CD4-positive, alpha-beta T cell treated with Interleukin-1 beta for 1 hour (primary cell): Measurements from ENCODE around the gene CA11.
"Not testable (repeated sequence)": the region's sequence is repeated elsewhere in the genome, so short reads cannot be mapped to it uniquely, and the experiment has no call there.

Experiments
- DNase-seq, 2 donors: peaks; one replicate each; pipeline ENCODE4 v3.0.0-alpha.2; 2020 to 2022

Gene CA11

GRCh38 chr19:48669903-48670668 lies 24.1 kb upstream of the CA11 start:
- no peak for DNase-seq

DNA sequence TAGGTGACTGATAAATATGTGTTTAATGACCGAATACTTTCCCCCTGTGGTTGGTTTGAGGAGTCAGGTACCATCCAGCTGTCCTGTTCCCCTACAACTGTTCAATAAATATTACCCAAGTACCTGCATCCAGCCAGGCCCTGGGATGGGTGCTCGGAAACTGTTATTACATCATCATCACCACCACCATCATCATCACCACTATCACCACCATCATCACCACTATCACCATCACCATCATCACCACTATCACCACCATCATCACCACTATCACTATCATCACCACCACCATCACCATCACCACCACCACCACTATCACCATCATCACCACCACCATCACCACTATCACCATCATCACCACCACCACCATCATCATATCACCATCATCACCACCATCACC lies 22.8 kb upstream of the CA11 start:
- DNase-seq: no peak

- DNase-seq: no peak
Measured at GRCh38 chr19:48668332-48668731, 22.3 kb upstream of the CA11 start.

DNA sequence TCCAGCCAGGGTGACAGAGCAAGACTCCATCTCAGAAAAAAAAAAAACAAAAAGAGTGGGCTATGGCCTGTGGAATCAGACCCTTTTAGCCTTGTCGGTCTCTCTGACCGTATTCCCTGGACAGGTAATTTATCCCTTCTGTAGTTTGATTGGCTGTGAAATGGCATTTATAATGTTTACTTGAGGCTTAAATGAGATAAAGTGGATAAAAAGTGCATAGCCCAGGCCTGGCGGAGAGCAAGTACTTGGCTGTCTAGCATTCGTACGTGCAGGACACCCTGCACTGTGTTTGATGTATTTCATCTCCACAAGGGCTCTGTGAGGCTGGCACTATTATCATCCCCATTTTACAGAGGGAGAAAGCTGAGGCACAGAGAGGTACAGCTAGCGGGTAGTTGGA lies 19.8 kb upstream of the CA11 start:
- no peak for DNase-seq

DNA sequence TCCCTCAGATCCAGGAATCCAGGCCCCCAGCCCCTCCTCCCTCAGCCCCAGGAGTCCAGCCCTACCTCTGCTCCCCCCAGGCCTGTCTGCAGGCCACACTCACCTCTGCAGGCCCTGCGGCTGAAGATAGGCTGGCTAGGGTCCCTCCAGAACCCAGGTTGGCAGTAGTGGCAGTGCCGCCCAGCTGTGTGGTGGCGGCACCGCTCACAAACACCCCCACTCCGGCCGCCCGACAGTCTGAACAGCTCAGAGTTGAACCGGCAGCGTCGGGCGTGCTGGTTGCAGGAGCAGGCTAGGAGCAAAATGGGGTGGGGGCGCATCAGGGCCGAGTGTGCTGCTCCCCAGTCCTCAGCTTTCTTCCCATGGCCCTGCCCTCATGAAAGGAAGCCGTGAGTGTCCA lies 18.5 kb upstream of the CA11 start:
- no peak for DNase-seq

GRCh38 chr19:48663667-48664066 lies 17.7 kb upstream of the CA11 start:
- DNase-seq: no peak

GRCh38 chr19:48661711-48662090 lies 15.7 kb upstream of the CA11 start:
- no peak for DNase-seq

DNA sequence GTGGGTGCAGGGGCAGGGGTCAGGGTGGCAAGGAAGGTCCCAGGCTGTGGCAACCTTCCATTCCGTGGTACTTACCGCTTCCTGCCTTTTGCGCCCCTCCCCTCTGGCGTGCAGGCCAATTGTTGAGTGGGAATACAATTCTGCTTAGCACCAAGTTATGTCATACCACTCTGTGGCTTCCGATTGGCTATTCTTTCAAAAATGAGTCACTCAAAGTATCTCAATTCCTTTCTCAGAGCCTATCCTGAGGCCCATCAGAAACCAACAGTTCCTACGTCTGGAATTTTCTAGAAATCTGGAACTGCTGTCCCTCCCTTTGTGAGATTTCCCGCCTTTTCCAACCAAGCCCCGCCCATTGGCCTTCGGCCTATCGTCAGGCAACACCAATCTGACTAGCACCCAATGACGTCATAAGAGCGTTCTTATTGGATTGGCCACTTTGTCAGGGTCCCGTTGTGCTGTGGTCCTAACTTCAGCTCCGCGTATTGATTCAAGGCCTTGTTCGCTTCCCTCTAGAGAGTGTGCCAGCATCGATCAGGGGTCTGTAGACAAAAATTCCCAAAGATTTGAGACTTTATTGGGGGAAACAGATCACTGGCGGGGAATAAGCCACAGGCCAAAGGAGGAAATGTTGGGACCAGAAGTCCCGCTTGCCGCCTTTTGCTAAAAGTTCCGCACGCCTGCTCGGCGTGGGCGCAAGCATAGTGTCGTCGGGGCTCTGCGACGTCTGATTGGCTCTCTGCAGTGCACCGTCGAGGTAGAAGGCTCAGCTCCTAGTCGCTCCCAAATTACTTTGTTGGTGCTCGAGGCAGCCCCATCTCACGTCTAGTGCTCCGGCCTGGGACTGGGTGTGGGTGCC lies 15.1 kb upstream of the CA11 start:
- peak; percentile 87 to 90 for DNase-seq

GRCh38 chr19:48659768-48660167 lies 13.8 kb upstream of the CA11 start:
- DNase-seq: peak; percentile 25 to 34

DNA sequence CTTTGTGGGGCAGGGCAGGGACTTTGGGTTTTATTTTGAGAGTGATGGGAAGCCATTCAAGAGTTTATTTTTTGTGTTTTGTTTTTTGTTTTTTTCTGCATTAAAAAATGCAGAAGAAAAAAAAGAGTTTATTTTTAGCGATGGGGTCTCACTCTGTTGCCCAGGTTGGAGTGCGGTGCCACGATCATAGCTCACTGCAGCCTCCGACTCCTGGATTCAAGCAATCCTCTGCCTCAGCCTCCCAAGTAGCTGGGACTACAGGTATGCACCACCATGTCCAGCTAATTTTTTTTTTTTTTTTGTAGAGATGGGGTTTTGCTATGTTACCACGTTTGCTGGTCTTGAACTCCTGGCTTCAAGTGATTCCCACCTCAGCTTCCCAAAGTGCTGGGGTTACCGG lies 12.5 kb upstream of the CA11 start:
- DNase-seq: no peak

DNA sequence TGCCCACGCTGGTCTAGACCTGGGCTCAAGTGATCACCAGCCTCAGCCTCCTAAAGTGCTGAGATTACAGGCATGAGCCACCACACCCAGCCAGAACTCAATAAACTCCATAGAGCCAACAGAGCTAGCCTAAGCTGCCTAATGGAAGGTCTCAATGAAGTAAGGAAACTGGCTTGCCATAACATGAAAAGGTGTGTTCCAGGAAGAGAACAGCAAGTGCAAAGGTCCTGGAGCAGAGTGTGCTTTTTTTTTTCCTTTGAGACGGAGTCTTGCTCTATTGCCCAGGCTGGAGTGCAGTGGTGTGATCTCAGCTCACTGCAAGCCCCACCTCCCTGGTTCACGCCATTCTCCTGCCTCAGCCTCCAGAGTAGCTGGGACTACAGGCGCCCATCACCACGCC lies 11.8 kb upstream of the CA11 start:
- not testable (repeated sequence) for DNase-seq

- no peak for DNase-seq
Measured at GRCh38 chr19:48656840-48657474, 11.0 kb upstream of the CA11 start.

DNA sequence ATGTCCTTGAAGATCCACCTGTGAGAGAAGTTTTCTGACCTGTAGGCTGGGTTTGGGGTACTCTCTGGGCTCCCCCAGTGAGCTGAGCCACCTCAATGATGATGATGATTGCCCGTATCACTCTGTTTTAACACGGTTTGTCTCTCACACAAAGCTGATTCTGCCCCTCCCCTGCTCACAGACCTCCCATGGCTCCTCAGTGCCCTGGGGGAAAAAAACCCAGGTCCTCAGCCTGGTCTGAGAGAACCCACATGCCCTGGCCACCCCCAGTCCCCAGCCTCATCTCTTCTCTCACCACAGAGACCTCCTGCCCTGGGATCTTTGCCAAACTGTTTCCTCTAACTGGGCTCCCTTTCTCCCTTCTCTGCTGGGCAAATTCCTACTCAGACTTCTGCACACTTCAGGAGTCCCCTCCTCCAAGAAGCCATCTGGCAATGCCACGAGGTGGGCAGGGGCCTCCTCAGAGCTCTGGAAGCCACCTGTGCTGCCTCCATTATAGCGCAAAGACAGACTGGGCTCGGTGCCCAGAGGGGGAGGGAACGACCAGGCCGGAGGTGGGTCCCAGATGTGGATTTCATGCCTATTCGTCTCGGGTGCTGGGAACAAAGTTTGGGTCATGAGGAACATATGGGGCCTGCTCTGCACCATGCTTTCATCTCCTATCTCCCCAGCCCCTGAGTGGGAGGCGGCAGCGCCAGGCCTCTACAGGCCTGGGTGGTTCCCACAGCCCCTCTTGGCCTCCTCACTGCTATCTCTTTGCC lies 8.5 kb upstream of the CA11 start:
- no peak for DNase-seq

DNA sequence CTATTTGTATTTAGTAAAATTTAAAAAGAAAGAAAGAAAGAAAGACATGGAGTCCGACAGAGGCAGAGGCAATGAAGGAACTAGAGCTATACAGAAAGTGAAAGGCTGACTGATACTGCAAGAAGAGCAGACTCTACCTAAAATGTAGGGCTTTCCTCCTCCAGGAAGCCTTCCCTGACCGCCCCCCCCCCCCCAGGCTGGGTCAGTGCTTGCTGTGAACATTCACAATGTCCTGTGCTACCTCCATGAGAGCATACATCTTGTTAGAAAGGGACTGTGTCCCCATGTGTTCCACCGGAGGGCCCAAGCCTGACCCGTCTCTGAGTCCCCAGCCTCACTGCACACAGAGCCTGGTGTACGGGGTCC lies 5.7 kb upstream of the CA11 start:
- no peak for DNase-seq

- no peak for DNase-seq
Measured at GRCh38 chr19:48650974-48651682, 5.1 kb upstream of the CA11 start.

DNA sequence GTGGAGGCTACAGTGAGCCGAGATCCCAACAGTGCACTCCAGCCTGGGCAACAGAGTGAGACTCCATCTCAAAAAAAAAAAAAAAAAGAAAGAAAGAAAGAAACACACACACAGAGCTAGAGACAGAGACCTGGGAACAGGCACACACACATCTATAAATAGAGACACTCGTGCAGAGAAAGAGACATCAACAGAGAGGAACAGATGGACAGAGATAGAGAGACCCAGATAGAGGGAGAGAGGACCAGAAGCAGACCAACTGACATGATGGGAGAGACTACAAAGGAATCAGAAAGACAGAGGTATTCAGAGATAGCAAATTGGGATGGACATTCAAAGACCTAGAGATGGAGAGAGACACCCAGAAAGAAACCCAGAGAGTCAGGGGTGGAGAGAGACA lies 2.1 kb upstream of the CA11 start:
- DNase-seq: no peak

- DNase-seq: no peak
Measured at GRCh38 chr19:48646722-48647216, 782 bp upstream of the CA11 start.

DNA sequence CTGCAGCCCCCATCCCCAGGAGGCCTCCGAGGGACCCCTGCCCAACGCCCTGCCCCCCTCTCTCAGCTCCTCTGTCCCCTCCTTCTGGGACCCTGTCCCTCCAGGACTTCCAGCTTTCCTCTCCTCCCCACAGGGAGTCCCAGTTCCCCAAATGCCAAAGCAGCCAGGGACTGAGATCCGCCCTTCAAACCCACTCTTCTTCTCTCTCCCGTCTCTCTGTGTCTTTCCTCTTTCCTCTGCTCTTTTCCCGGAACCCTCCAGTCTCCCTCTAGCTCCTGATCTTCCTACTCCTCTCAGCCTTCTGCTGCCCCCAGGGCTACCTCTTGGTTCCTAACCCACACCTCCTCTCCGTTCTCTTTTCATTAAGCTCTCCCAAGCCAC lies 377 bp downstream of the CA11 start:
- no peak for DNase-seq

DNA sequence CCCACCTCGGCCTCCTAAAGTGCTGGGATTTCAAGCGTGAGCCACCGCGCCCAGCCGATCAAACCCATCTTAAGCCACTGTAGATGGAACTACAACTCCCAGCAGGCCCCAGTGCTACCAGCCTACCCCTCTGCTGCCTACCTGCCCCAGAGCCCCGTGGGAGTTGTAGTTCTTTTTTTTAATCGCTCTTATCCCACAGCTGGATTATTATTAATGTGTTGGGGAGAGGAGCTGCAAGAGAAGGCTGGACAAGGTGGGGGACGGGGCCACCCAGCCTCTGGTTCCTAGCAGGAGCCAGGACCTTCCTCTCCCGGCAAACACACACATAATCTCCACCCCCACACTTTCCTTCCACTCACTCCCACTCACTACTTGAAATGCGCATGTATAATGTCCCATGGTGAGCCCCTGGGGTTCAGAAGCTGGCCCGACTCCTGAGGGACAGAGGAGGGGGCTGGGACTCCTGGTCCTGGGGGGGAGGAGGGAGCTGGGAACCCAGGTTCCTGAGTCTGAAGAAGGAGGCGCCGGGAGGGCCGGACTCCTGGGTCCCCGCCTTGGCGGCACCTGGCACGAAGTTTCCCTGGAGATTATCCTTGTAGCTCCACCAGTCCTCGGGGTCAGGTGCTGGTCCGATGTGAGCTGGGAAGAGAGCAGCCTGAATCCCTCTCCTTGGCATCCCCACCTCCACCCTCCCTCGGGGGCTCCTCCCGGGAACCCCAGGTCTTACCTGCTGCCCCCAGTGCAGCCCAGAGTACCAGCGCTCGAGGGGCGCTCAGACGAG lies 958 bp downstream of the CA11 start:
- peak; percentile 80 to 81 for DNase-seq

GRCh38 chr19:48644355-48644754 lies 1.6 kb downstream of the CA11 start:
- DNase-seq: no peak

DNA sequence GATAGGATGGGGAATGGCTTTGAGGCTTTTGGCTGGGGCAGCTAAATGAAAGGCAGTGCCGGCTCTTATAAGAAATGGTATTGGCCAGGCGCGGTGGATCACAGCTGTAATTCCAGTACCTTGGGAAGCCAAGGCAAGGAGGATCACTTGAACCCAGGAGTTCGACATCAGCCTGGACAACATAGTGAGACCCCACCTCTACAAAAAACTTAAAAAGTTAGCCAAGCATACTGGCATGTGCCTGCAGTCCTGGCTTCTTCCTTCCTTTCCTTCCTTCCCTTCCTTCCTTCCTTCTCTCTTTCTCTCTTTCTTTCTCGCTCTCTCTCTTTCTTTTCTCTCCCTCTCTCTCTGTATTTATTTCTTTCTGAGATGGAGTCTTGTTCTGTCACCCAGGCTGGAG lies 3.1 kb downstream of the CA11 start:
- DNase-seq: no peak

DNA sequence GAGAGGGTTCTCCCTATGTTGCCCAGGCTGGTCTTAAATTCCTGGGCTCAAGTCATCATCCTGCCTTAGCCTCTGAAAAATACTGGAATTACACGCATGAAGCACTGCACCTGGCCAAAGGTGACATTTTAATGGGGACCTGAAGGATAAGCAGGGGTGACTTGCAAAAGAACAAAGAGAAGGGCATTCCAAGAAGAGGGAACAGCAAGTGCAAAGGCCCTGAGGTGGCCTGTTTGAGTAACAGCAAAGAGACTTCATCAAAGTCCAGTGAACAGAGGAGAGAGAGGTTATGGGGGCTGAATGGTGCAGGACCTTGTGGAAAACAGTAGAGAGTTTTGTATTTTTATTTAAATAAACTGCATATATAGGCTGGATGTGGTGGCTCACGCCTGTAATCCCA lies 4.1 kb downstream of the CA11 start:
- no peak for DNase-seq
